Upper lobe of right lung (tissue), 1 donor: ENCODE data around the gene CHN2. TPM values are rescaled to one million over a fixed set of nuclear protein-coding genes. Genes with fewer than 3 reads are reported as not detected.

ENCODE experiments used
- ATAC-seq: fragments of 200-7000 bp; cut with Tn5 transposase; one replicate; pipeline ENCODE4 v1.9.1; 2020; ENCODE audit warnings: mild to moderate bottlenecking, moderate library complexity
- DNase-seq: peaks from one replicate; pipeline ENCODE4 v3.0.0-alpha.2; 2020
- H3K27ac ChIP-seq: fragments of 200-600 bp; one replicate; pipeline ENCODE4 v1.8.0; 2022
- H3K27me3 ChIP-seq: fragments of 200-600 bp; one replicate; pipeline ENCODE4 v1.8.0; 2022; ENCODE audit warnings: mild to moderate bottlenecking
- H3K36me3 ChIP-seq: fragments of 200-600 bp; one replicate; pipeline ENCODE4 v1.8.0; 2022
- H3K4me1 ChIP-seq: fragments of 200-600 bp; one replicate; pipeline ENCODE4 v1.8.0; 2022
- H3K4me3 ChIP-seq: fragments of 200-600 bp; one replicate; pipeline ENCODE4 v1.8.0; 2022; ENCODE audit warnings: mild to moderate bottlenecking
- H3K9me3 ChIP-seq: fragments of 200-600 bp; one replicate; pipeline ENCODE4 v1.8.0; 2022
- intact Hi-C: fragments of 100-400 bp; cut with DNase I; formaldehyde crosslinking; loops from one replicate; pipeline ENCODE4 v1.11.0; 2022
- long read RNA-seq: library from polyadenylated mRNA; unstranded; transcript quantifications from one replicate; pipeline ENCODE4 v2.0.0, GENCODE V29; 2021
- total RNA-seq: library from RNA; stranded (reverse); fragmentation: NEBNext Ultra II Directional; extraction: Animal tissue kit (Norgen Biotek cat#: 25700); gene quantifications from one replicate; pipeline ENCODE4 v1.2.1, GENCODE V29; 2021
- TF ChIP-seq, protein P1 (sequence below): fragments of 200-600 bp; IDR thresholded peaks from one replicate; pipeline ENCODE4 v1.8.0; 2022; ENCODE audit warnings: antibody characterized with exemption
- donor health status: DM: no; HTN: yes; CAD: no; lungs with severe emphysema.

The CHN2 gene
- total RNA-seq, result 14.4 TPM
- long read RNA-seq, partial matches to known transcripts, result 4 of 18 reads
- long read RNA-seq, other reads (novel, unspliced or antisense), result 7 of 18 reads

DNA sequence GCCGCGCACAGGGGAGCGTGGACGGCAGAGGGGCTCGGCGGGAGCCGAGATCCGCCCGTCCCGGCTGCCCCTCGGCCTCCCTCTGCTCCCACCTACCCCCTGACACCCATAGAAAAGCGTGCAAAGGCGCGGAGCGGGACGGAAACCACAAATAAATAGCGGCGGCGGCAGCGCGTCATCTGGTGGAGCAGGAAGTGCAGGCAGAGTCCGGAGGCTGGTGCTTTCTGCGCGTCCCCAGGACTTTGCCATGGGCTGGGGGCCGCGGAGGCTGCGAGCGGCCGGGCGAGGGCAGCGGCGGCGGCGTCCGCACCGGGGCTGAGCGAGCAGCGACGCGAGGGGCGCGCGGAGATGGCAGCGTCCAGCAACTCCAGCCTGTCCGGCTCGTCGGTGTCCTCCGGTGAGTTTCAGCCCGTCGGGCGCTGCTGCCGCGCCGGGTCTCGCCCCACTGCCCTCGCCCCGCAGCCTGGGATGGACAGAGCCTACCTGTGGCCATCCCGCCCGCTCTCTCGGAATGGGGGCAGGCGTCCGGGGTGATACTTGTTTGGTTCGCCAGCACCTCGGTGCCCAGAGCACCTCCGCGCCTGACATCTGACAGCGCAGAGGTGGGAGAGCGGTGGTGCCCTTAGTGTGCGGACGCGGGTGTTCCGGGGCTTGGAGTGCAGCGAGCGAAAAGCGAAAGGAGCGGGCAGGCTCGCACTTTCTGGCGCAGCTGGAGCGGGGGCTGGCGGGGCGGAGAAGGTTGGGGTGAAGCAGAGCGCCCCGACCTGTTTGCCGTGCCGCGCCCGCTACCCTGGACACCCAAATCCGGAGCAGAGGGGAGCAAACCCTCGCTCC lies at the start of gene CHN2:
CHN2 (plus strand) TSS at position 182 of the 834 bp plus-strand sequence.
- Histone ChIP-seq H3K4me3 (peak within 1 kb of the TSS; percentile 70), H3K27me3 (peaks cover 18% of the 10 kb centered on the region), H3K9me3 (no peaks in the 10 kb centered on the region), H3K27ac (peak within 1 kb of the TSS; percentile 34), H3K4me1 (peaks cover 7% of the 10 kb centered on the region), H3K36me3 (no peaks in the 10 kb centered on the region)
- TF ChIP-seq, protein P1, sequence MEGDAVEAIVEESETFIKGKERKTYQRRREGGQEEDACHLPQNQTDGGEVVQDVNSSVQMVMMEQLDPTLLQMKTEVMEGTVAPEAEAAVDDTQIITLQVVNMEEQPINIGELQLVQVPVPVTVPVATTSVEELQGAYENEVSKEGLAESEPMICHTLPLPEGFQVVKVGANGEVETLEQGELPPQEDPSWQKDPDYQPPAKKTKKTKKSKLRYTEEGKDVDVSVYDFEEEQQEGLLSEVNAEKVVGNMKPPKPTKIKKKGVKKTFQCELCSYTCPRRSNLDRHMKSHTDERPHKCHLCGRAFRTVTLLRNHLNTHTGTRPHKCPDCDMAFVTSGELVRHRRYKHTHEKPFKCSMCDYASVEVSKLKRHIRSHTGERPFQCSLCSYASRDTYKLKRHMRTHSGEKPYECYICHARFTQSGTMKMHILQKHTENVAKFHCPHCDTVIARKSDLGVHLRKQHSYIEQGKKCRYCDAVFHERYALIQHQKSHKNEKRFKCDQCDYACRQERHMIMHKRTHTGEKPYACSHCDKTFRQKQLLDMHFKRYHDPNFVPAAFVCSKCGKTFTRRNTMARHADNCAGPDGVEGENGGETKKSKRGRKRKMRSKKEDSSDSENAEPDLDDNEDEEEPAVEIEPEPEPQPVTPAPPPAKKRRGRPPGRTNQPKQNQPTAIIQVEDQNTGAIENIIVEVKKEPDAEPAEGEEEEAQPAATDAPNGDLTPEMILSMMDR, result peak; percentile 9
- DNase-seq (peak; percentile 83), ATAC-seq (peak; percentile 80)
- intact Hi-C loops, result no loop called here

DNA sequence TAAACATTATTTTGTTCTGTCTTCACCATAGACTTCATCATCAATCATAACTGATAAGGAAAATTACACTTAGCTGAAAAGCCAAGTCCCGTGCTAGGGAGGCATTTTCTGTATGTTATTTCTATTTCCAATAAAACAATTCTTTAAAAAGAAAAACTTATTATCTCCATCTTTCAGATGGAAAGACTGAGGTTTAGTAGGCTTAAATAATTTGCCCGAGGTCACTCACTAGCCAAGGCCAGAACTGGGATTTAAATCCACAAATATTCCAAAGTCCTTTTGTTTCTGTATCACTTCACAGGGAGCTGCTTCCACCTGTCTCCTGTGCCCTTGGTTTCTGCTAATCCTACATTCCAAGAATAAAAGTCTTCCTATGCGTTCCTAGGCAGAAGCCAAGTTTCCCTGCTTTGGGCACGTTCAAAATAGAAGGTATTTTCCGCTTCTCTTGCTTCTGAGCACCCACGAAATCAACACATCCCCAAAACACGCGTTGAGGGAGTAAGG lies 49.0 kb upstream of the CHN2 start:
- intact Hi-C loops, result no loop called here
- ATAC-seq, result no peak
- TF ChIP-seq, protein P1, result no peak
- peak overlapping the region; percentile 42 for H3K27ac ChIP-seq
- H3K27me3 ChIP-seq, result peaks cover 22% of the 10 kb centered on the region
- H3K4me3 ChIP-seq, result peak overlapping the region; percentile 48
- no peaks in the 10 kb centered on the region for H3K9me3 ChIP-seq
- H3K4me1 ChIP-seq, result no peaks in the 10 kb centered on the region
- H3K36me3 ChIP-seq, result no peaks in the 10 kb centered on the region
- DNase-seq, result no peak

DNA sequence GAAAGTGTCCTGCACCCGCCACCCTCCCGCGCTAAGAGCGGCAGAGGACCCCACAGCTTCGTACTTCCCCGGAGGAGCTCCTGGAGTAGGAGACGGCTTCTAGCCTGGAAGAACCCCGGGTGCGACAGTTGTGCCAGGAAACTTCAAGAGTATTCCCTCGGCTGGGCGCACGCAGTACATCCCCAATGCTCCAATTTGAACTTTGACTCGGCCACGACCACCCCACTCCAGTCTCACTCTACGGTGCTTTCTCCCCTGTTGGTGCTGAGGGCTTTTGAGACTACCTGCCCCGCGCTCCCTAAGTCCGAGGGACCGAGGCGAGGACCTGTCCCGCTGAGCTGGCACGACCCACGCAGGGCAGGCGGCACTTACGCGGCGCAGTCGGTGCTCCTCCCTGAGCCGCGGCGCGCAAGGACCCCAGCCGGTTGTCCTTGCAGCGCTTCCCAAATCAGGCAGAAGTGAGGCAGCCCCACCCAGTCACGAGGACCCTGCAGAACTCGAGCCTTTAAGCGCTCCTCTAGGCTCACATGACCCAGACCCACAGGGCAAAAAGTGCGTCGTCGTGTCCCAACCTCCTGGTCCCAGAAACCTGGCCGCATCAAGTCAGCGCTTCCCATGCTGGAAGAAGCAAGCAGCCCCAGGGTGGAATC lies 48.4 kb upstream of the CHN2 start, which contains the start of gene CPVL:
CPVL (minus strand) TSS at position 481 of the 650 bp plus-strand sequence. CDS start 25,476 bp downstream, outside the sequence.
- Histone ChIP-seq H3K27me3 (peaks cover 22% of the 10 kb centered on the region), H3K36me3 (no peaks in the 10 kb centered on the region), H3K4me3 (peak within 1 kb of the TSS; percentile 48), H3K9me3 (no peaks in the 10 kb centered on the region), H3K4me1 (no peaks in the 10 kb centered on the region), H3K27ac (peak within 1 kb of the TSS; percentile 42)
- intact Hi-C loops, result no loop called here
- ATAC-seq (peak; percentile 90), DNase-seq (peak; percentile 81)
- TF ChIP-seq, protein P1, result no peak

DNA sequence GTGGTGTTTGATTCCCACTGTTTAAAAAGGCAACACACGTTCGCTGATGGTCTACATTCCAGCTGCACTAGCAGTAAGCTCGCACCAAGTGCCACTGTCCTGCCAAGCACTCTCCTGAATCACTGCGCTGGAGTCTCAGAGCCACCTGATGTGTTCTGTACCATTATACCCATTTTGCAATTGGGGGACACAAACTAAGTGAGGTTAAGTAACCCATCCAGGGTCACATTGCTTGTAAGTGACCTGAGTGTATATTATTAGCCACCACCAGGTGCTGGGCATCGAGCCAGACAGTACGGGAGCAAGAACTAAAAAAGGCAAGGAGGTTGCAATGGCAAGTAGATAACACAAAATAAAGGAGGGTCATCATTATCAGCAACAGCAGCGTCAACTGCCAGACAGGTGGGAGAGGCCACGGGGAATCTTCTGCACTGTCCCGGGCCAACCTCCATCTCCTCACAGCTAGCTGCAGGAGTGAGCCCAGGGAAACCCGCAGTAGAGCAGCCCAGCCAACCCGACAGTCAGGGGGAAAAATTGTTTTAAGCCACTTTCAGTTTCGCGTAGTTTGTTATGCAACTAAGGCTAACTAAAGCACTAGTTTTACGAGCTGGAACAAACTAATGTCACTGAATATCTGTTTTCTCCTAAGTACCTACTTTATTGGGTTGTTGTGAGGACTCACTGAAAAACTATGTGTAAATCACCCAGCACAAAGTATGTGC lies 47.5 kb upstream of the CHN2 start:
- intact Hi-C loops, result no loop called here
- DNase-seq (no peak), ATAC-seq (peak; percentile 25)
- no peaks in the 10 kb centered on the region for H3K4me1 ChIP-seq
- H3K27ac ChIP-seq, result no peak overlapping the region
- TF ChIP-seq, protein P1, result no peak
- no peaks in the 10 kb centered on the region for H3K36me3 ChIP-seq
- peak overlapping the region; percentile 48 for H3K4me3 ChIP-seq
- H3K9me3 ChIP-seq, result no peaks in the 10 kb centered on the region
- peaks cover 22% of the 10 kb centered on the region for H3K27me3 ChIP-seq

DNA sequence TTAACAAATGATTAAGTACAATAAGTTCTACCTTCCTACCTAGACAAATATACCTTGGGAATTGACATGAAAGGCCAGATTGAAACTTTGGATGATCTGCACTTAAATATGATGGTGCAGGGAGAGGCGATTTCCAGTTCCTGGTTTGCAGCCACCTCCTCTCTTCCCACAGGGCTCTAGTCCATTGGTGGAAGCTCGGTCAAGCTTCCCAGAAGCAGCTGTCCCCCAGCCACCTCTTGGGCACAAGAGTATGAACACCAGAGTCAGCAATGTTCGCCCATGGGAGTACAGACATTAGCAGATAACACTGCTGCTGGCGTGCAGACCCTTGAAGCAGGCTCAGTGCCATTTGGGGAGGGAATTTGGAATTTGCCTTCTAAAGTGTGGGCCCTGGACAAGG lies 46.8 kb upstream of the CHN2 start:
- intact Hi-C loops, result no loop called here
- Histone ChIP-seq H3K36me3 (no peaks in the 10 kb centered on the region), H3K4me3 (no peak overlapping the region), H3K4me1 (no peaks in the 10 kb centered on the region), H3K27ac (no peak overlapping the region), H3K27me3 (peaks cover 22% of the 10 kb centered on the region), H3K9me3 (no peaks in the 10 kb centered on the region)
- DNase-seq (no peak), ATAC-seq (peak; percentile 11)
- TF ChIP-seq, protein P1, result no peak
